GM12873 (cell line): Measurements from ENCODE around the gene DDO.

Experiments used
- TF ChIP-seq, protein P1 (sequence below): IDR thresholded peaks from 2 replicates; pipeline ENCODE4 v1.5.1; 2012; ENCODE audit warnings: low read depth, mild to moderate bottlenecking, moderate library complexity, low read length, control low read depth; ENCODE audit not compliant: insufficient read depth; ENCODE audit errors: missing control alignments

Gene DDO

DNA sequence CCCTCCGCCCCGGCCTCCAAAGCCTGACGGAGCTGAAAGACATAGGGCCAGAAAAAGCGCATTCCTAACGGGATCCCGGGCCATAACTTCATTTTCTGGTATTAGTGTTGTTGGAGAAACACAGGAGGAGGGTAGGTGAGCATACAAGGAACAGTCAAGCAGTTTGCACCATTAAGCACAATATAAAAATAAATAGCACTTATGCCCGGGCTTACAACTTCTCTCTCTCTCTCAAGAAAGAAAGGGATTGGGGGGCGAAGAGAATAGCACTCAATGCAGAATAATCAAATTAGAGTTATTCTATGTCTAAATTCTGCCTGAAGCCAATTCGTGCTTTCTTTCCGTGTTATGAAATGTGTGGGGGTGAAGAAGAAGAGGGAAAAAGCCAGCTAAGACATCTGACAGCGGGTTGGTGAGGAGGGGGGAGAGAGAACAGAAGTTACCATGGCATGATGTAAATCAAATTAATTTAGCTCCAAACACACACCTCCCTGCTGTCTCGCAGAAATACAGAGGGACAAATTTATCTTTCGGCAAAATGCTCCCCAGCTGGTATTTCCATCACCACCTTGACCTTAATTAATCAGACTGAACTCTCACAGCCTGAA is 56.7 kb downstream of the DDO start:
- TF ChIP-seq, protein P1, sequence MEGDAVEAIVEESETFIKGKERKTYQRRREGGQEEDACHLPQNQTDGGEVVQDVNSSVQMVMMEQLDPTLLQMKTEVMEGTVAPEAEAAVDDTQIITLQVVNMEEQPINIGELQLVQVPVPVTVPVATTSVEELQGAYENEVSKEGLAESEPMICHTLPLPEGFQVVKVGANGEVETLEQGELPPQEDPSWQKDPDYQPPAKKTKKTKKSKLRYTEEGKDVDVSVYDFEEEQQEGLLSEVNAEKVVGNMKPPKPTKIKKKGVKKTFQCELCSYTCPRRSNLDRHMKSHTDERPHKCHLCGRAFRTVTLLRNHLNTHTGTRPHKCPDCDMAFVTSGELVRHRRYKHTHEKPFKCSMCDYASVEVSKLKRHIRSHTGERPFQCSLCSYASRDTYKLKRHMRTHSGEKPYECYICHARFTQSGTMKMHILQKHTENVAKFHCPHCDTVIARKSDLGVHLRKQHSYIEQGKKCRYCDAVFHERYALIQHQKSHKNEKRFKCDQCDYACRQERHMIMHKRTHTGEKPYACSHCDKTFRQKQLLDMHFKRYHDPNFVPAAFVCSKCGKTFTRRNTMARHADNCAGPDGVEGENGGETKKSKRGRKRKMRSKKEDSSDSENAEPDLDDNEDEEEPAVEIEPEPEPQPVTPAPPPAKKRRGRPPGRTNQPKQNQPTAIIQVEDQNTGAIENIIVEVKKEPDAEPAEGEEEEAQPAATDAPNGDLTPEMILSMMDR = no peak

- TF ChIP-seq, protein P1 = no peak
Measured at GRCh38 chr6:110357664-110358552, 57.5 kb downstream of the DDO start, which contains the start of gene METTL24. METTL24 (minus strand) TSS chr6:110358349; CDS start chr6:110358272, 77 bp downstream.

- TF ChIP-seq, protein P1 = no peak
Measured at GRCh38 chr6:110357298-110357663, 58.1 kb downstream of the DDO start.

DNA sequence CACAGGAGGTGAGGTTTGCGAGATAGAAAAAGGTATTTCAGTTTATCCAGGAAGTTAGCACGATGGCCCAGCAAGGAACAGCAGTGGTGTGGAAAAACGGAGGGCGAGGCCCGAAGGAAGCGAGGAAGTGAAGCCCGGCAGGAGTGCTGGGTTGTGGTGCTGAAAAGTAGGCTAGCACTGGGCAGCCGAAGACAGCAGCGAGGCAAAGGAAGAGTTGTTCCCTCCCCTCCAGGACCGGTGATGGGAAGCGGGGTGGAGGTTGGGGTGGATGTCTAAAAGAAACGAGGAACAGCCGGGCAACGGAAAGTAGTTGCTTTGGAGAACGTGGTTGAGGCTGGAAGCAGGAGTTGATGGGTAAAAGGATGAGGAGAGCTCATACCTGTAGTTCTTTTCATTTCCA is 58.6 kb downstream of the DDO start:
- TF ChIP-seq, protein P1 = no peak

- TF ChIP-seq, protein P1 = no peak
Measured at GRCh38 chr6:110355727-110356126, 59.6 kb downstream of the DDO start.

DNA sequence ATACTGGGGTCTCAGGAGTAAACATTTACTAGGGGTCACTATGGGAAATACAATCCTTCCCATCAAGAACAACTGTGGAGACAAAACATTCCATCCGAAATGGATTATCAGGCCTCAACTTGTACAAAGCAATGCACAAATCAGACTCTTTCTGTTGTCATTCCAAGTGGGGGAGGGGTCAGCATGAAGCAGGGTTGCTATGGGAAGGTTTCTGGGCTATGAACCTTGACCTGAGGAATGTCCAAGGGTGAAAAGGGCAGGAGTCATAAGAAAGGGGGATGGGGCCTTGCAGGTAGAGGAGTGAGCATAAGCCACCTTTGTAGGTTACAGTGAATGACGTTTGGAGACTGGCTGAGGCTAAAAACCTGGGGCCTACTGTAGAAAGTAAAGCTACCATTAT is 60.4 kb downstream of the DDO start:
- TF ChIP-seq, protein P1 = no peak

DNA sequence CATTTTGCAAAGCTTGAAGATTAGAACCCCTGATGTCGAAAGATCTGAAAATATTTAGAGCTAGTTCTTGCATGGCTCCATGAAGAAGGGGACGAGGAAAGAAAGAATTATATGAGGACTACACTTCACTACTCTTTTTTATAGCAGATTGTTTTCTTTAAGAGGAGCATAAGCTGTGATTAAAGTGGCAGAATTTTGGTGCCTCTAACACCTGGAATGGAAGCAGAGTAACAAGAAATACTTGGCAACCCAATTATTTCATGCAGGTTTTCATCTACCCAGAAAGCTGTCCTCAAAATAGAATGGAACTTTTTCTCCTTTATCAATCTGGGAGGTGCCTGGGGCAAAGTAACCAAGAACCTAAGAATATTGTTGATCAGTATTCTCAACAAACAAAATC is 61.2 kb downstream of the DDO start:
- TF ChIP-seq, protein P1 = no peak
